ENCODE data around the gene FOXP1. TPM values are rescaled to one million over a fixed set of nuclear protein-coding genes. Genes with fewer than 3 reads are reported as not detected.
A peak's percentile ranks its signal among the peaks of the same experiment; 100 is the strongest.

The FOXP1 gene
- total RNA-seq, 2 experiments from 2014 or later = 108 to 153 TPM

DNA sequence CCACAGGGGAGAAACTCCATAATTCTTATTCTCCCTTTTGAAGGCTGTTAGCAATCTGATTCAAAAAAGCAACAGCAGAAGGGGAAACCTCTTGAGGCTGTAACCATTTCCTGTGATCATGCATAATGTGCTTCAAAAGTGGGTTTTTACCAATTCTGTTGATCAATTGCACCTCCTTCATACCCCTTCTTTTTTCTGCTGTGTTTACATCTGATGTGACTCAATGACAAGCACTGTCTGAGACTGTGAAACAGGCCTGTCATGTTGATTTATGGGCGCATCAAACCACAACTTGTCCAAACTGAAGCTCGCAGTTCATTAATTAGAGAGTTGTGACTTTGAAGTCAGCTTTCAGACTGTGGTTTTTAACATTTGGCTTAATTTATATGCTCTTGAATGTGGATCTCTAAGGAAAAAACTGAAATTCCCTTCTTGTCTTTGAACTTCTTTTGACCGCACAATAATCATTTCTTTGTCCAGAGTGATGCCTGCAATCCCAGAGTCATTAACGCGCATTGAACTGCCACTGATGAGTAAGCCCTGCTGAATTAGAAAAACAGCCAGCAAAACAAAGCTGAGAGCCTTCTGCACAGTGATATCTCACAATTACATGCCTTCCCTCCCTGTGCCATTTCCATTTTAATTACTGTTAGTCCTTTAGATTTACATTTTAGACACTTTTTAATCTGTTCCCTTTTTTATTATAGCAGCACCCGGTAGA is 532.8 kb downstream of the FOXP1 start:
- Mint-ChIP-seq H3K4me3 (peak overlapping the region; percentile 36), H3K36me3 (ENCODE audit: low read depth) (peaks cover 95% of the 10 kb centered on the region), H3K27me3 (no peaks in the 10 kb centered on the region), H3K4me1 (peaks cover 100% of the 10 kb centered on the region), H3K27ac (peak overlapping the region; percentile 92), H3K9me3 (ENCODE audit: low read depth) (no peaks in the 10 kb centered on the region)
- DNase-seq = peak; percentile 65
- ChIA-PET POLR2A (interaction anchor here (0.6 to 1.6 kb wide), 5 partner anchors 10 to 78 kb away, joined by 3 to 5 read pairs (median 4); no protein-coding TSS in a partner anchor), CTCF (interaction anchor here (2.2 kb wide), 1 partner anchor 9 kb away, joined by 9 read pairs; no protein-coding TSS in a partner anchor)
- peak; percentile 87 for ATAC-seq
- intact Hi-C loops (cut with DNase I, micrococcal nuclease) = loop anchor here (1.0 to 2.0 kb wide), 3 partner anchors 13 to 40 kb away; no protein-coding TSS in a partner anchor

DNA sequence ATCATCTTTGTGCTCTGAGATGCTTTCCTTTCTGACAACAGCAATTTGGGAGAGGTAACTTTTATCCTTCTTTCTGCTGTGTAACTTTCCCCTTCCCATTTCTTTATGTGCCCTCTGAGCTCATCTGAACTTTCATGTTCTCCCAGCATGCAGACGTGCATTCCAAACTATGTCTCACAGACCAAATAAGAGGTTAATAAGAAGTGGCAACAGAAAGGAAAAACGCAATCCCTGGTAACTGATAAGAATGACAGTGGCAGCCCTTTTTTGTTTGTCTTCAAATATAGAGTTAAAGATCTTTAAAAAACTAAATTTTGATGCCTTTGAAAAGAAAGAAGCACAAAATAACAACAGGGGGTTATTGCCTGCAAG is 533.4 kb downstream of the FOXP1 start:
- no peak for ATAC-seq
- CTCF ChIA-PET = interaction anchor here (2.2 kb wide), 1 partner anchor 10 kb away, joined by 9 read pairs; no protein-coding TSS in a partner anchor
- no peaks in the 10 kb centered on the region for H3K27me3 Mint-ChIP-seq
- peaks cover 100% of the 10 kb centered on the region for H3K4me1 Mint-ChIP-seq
- DNase-seq = no peak
- peak overlapping the region; percentile 92 for H3K27ac Mint-ChIP-seq
- no peak overlapping the region for H3K4me3 Mint-ChIP-seq
- H3K9me3 Mint-ChIP-seq (ENCODE audit: low read depth) = no peaks in the 10 kb centered on the region
- POLR2A ChIA-PET = interaction anchor here (1.4 to 1.6 kb wide), 2 partner anchors 13 to 14 kb away, joined by 4 to 5 read pairs; no protein-coding TSS in a partner anchor
- peaks cover 95% of the 10 kb centered on the region for H3K36me3 Mint-ChIP-seq (ENCODE audit: low read depth)
- intact Hi-C loops (cut with DNase I, micrococcal nuclease) = loop anchor here (1.0 to 2.0 kb wide), 3 partner anchors 13 to 39 kb away; no protein-coding TSS in a partner anchor

GRCh38 chr3:71048948-71049347 is 534.6 kb downstream of the FOXP1 start:
- H3K9me3 Mint-ChIP-seq (ENCODE audit: low read depth) = no peaks in the 10 kb centered on the region
- no peak for ATAC-seq
- H3K4me1 Mint-ChIP-seq = peaks cover 100% of the 10 kb centered on the region
- no peak overlapping the region for H3K4me3 Mint-ChIP-seq
- ChIA-PET CTCF (interaction anchor here (0.9 to 1.6 kb wide), 4 partner anchors 9 to 538 kb away, joined by 3 to 5 read pairs (median 3); no protein-coding TSS in a partner anchor), POLR2A (no interaction called here)
- H3K27me3 Mint-ChIP-seq = no peaks in the 10 kb centered on the region
- no peak for DNase-seq
- H3K27ac Mint-ChIP-seq = peak overlapping the region; percentile 70
- intact Hi-C loops (cut with DNase I, micrococcal nuclease) = loop anchor here (1.0 to 5.0 kb wide), 2 partner anchors 8 to 37 kb away; no protein-coding TSS in a partner anchor
- H3K36me3 Mint-ChIP-seq (ENCODE audit: low read depth) = peaks cover 94% of the 10 kb centered on the region

DNA sequence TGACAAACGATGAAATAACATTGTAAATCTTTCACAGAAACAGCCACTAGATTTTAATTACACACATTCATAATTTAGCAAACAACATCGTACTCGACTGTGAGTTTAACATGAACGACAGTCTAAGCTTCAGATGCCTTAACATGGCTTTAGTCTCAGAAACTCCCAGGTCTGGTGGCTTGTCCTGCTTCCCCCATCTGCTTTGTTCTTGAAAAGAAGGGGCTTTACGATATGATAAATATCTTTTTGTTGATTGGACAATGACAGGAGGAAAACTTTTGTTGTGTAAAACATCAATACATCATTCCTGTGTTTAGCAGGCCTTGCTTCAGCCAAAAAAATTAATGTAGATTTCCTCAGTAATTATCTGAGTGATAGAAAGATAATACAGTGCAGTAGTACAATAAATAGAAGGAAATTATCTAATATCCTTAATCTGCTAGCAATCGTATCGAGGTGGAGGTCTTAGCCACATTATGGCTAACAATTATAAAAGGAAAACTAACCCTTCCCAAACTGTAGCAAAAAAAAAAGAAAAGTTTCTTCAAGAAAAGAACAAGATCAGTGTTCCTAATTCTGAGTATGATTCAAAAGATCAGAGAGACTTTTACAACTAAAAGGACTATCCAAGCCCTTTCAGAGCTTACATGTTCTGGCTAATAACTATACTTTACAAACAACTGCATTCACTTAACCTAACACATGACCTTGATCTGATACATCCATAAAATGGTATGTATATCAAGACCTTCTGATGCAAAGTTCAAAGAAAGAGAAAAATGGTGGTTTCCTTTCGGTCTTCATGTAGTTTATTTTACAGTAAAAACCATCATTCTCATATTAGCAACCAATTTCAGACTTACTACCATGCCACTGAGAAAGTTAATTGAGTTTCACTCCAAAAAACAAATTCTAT is 535.7 kb downstream of the FOXP1 start:
- POLR2A ChIA-PET = interaction anchor here (0.6 to 0.7 kb wide), 2 partner anchors 15 to 497 kb away, joined by 3 to 10 read pairs; no protein-coding TSS in a partner anchor
- Mint-ChIP-seq H3K27me3 (no peaks in the 10 kb centered on the region), H3K4me3 (no peak overlapping the region), H3K36me3 (ENCODE audit: low read depth) (peaks cover 93% of the 10 kb centered on the region), H3K4me1 (peaks cover 93% of the 10 kb centered on the region), H3K9me3 (ENCODE audit: low read depth) (no peaks in the 10 kb centered on the region), H3K27ac (peak overlapping the region; percentile 89)
- CTCF ChIA-PET = interaction anchor here (0.6 to 1.6 kb wide), 7 partner anchors 10 to 539 kb away, joined by 3 to 5 read pairs (median 3); no protein-coding TSS in a partner anchor
- ATAC-seq = peak; percentile 26
- intact Hi-C loops (cut with DNase I, micrococcal nuclease) = loop anchor here (1.0 to 5.0 kb wide), 2 partner anchors 9 to 36 kb away; no protein-coding TSS in a partner anchor
- DNase-seq = no peak

GRCh38 chr3:71046791-71047190 is 536.7 kb downstream of the FOXP1 start:
- intact Hi-C loops (cut with DNase I, micrococcal nuclease) = loop anchor here in 1 of 2 experiments (5.0 kb wide), 1 partner anchor 34 kb away; no protein-coding TSS in a partner anchor
- Mint-ChIP-seq H3K36me3 (ENCODE audit: low read depth) (peaks cover 88% of the 10 kb centered on the region), H3K4me3 (no peak overlapping the region), H3K27ac (peak overlapping the region; percentile 73), H3K9me3 (ENCODE audit: low read depth) (no peaks in the 10 kb centered on the region), H3K4me1 (peaks cover 91% of the 10 kb centered on the region), H3K27me3 (no peaks in the 10 kb centered on the region)
- CTCF ChIA-PET = interaction anchor here (0.6 to 1.2 kb wide), 3 partner anchors 14 to 257 kb away, joined by 3 to 6 read pairs (median 3); no protein-coding TSS in a partner anchor
- ATAC-seq (no peak), DNase-seq (no peak)
- POLR2A ChIA-PET = no interaction called here

- no peaks in the 10 kb centered on the region for H3K9me3 Mint-ChIP-seq (ENCODE audit: low read depth)
- ChIA-PET CTCF (interaction anchor here (1.2 kb wide), 1 partner anchor 15 kb away, joined by 6 read pairs; no protein-coding TSS in a partner anchor), POLR2A (no interaction called here)
- DNase-seq = peak; percentile 64
- H3K27me3 Mint-ChIP-seq = no peaks in the 10 kb centered on the region
- peak overlapping the region; percentile 87 for H3K27ac Mint-ChIP-seq
- intact Hi-C loops (cut with DNase I, micrococcal nuclease) = loop anchor here in 1 of 2 experiments (5.0 kb wide), 1 partner anchor 34 kb away; no protein-coding TSS in a partner anchor
- ATAC-seq = peak; percentile 59
- peaks cover 88% of the 10 kb centered on the region for H3K36me3 Mint-ChIP-seq (ENCODE audit: low read depth)
- peak overlapping the region; percentile 33 for H3K4me3 Mint-ChIP-seq
- peaks cover 90% of the 10 kb centered on the region for H3K4me1 Mint-ChIP-seq
Measured at GRCh38 chr3:71045917-71046282, 537.6 kb downstream of the FOXP1 start.

DNA sequence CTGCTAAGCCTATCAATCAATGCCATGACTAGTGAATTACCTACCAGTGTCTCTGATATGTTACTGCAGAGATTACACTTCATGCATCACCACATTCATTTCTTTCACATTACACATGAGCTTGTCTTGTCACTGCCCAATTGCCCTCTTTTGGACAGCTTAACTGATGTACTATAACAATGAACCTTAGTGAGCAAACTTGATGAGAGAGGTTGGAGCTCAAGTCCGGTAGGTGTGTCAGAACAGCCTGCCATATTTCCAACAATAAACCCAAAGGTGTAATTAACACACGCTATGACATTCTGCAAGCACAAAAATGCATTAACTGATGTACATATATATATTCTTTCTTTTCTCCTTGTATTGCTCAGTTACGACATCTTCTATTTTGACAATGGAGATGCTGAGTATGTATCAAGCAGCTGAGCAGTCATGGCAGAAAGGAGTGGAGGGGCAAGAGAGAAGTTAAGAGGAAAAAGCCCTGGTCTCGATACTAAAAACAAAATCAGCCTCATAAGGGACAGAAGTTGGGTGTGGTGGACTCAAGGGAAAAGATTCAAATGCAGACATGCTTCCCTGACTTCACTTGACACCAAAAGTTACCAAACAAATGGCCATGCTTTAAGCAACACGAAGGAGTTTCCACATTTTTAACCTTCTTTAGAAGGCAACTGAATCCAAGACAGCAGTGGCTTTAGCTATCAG is 538.2 kb downstream of the FOXP1 start:
- intact Hi-C loops (cut with DNase I, micrococcal nuclease) = loop anchor here in 1 of 2 experiments (5.0 kb wide), 1 partner anchor 33 kb away; no protein-coding TSS in a partner anchor
- ChIA-PET POLR2A (interaction anchor here (1.0 kb wide), 1 partner anchor 12 kb away, joined by 4 read pairs; no protein-coding TSS in a partner anchor), CTCF (interaction anchor here (0.5 to 0.7 kb wide), 2 partner anchors 23 to 332 kb away, joined by 3 read pairs; no protein-coding TSS in a partner anchor)
- DNase-seq = no peak
- Mint-ChIP-seq H3K4me1 (peaks cover 90% of the 10 kb centered on the region), H3K4me3 (no peak overlapping the region), H3K27me3 (no peaks in the 10 kb centered on the region), H3K9me3 (ENCODE audit: low read depth) (no peaks in the 10 kb centered on the region), H3K27ac (peak overlapping the region; percentile 87), H3K36me3 (ENCODE audit: low read depth) (peaks cover 90% of the 10 kb centered on the region)
- ATAC-seq = no peak

DNA sequence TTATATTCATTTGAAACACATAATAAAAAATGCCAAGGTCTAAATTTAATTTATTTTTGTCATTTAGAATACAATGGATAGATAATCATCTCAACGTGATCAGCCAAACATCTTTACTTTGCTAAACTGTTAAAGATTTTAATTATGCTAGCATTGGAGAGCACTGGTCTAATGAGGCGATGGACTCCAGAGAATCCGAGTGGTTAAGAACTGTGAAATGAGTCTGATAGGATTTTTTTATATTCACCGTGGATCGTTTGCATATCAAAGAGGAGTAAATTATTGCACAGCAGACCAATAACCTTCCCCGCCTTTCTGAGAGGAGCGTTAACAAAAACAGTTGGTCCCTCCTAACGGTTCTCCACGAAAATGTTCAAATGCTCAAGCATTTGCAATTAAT is 540.8 kb downstream of the FOXP1 start:
- peaks cover 87% of the 10 kb centered on the region for H3K4me1 Mint-ChIP-seq
- ATAC-seq (no peak), DNase-seq (no peak)
- H3K27ac Mint-ChIP-seq = no peak overlapping the region
- ChIA-PET CTCF (no interaction called here), POLR2A (no interaction called here)
- intact Hi-C loops (cut with DNase I, micrococcal nuclease) = no loop called here
- H3K27me3 Mint-ChIP-seq = no peaks in the 10 kb centered on the region
- no peak overlapping the region for H3K4me3 Mint-ChIP-seq
- peaks cover 81% of the 10 kb centered on the region for H3K36me3 Mint-ChIP-seq (ENCODE audit: low read depth)
- no peaks in the 10 kb centered on the region for H3K9me3 Mint-ChIP-seq (ENCODE audit: low read depth)

GRCh38 chr3:71041371-71041770 is 542.2 kb downstream of the FOXP1 start:
- Mint-ChIP-seq H3K27ac (peak overlapping the region; percentile 62), H3K36me3 (ENCODE audit: low read depth) (peaks cover 80% of the 10 kb centered on the region), H3K4me3 (no peak overlapping the region), H3K9me3 (ENCODE audit: low read depth) (no peaks in the 10 kb centered on the region), H3K27me3 (no peaks in the 10 kb centered on the region), H3K4me1 (peaks cover 86% of the 10 kb centered on the region)
- intact Hi-C loops (cut with DNase I, micrococcal nuclease) = loop anchor here in 1 of 2 experiments (2.0 kb wide), 1 partner anchor 23 kb away; no protein-coding TSS in a partner anchor
- DNase-seq (no peak), ATAC-seq (no peak)
- POLR2A ChIA-PET = no interaction called here
- CTCF ChIA-PET = no interaction called here

DNA sequence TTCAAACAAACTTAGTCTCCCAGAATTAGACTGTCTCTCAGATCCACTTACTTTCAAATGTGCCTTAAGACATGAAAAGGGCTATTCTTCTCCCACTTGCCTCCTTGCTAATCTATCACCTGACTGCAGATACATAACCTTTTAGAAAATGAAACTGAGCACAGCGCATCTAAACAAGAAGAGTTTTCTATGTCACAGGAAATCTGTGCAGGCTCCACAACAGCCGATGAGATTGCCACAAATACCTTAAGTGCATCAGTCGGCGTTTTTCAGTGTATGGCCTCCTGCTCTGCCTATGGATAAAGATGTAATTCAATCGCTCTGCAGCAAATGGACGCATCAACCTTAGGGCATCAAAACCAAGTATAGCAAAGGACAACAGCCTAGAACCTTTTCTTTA is 544.2 kb downstream of the FOXP1 start:
- Mint-ChIP-seq H3K4me3 (peak overlapping the region; percentile 15), H3K36me3 (ENCODE audit: low read depth) (peaks cover 77% of the 10 kb centered on the region), H3K27ac (peak overlapping the region; percentile 59), H3K4me1 (peaks cover 82% of the 10 kb centered on the region), H3K9me3 (ENCODE audit: low read depth) (no peaks in the 10 kb centered on the region), H3K27me3 (no peaks in the 10 kb centered on the region)
- ChIA-PET CTCF (interaction anchor here (0.7 to 1.5 kb wide), 2 partner anchors 17 to 63 kb away, joined by 3 to 4 read pairs; no protein-coding TSS in a partner anchor), POLR2A (interaction anchor here (0.7 kb wide), 1 partner anchor 53 kb away, joined by 5 read pairs; no protein-coding TSS in a partner anchor)
- intact Hi-C loops (cut with DNase I, micrococcal nuclease) = no loop called here
- DNase-seq (peak; percentile 36), ATAC-seq (peak; percentile 82)

All from activated CD4-positive, alpha-beta T cell treated with anti-CD3 and anti-CD28 coated beads for 36 hours (primary cell).